Body of pancreas (tissue), 4 donors: Measurements from ENCODE around the gene DMBT1.

Experiments
- CTCF ChIP-seq, 7 experiments: fragments of 450-650 bp in 4 of 7; fragments of 200-600 bp in 3 of 7; sonication (generic) in 3 of 7; IDR thresholded peaks; one replicate each; pipeline ENCODE4 v1.5.1; 2016 to 2019; ENCODE audit warnings: antibody characterized with exemption in 7 of 7
- POLR2A ChIP-seq, 3 donors: fragments of 450-650 bp; IDR thresholded peaks; one replicate each; pipeline ENCODE4 v1.6.1; 2016; ENCODE audit warnings: antibody characterized with exemption in 3 of 3, mild to moderate bottlenecking in 2 of 3

- TF ChIP-seq CTCF (IDR thresholded peaks at IDR 0.05): peak; percentile 73 to 94 (median 90)
- no peak for TF ChIP-seq POLR2A (IDR thresholded peaks at IDR 0.05)
Measured at GRCh38 chr10:122648599-122649428, 88.3 kb downstream of the DMBT1 start.
